Ecto neural progenitor cell (in vitro differentiated cells): ENCODE data around the gene GPR85.
"Not testable (repeated sequence)": the region's sequence is repeated elsewhere in the genome, so short reads cannot be mapped to it uniquely, and the experiment has no call there.

ENCODE experiments used
- DNase-seq: peaks from one replicate; pipeline ENCODE4 v3.0.0-alpha.2; 2018; ENCODE audit warnings: low spot score

Gene GPR85

DNA sequence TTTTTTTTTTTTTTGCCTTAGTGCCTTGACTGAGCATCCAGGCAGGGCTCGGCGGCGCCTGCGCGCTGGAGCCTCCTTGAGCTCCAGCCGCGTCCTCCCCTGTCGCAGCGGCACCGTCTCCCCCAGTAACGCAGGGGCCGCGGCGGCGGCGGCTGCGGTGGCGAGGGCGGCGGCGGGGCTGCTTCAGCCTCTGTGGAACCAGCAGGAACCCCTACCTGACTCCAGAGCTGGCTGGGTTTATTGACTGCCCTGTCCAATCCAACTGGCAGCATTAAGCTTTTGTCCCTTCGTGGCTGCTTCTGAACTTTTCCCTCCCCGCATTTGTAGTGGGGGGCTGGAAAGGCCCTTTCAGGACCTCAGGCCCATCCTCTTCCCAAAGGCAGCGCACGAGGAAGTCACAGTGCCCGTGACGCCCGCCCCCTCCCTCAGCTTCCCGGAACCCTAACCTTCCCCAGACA is at the start of gene GPR85:
Gene GPR85 (minus strand): TSS at position 397 of the 458 bp plus-strand sequence. CDS start 2,106 bp downstream, outside the sequence.
- DNase-seq = peak; percentile 87

DNA sequence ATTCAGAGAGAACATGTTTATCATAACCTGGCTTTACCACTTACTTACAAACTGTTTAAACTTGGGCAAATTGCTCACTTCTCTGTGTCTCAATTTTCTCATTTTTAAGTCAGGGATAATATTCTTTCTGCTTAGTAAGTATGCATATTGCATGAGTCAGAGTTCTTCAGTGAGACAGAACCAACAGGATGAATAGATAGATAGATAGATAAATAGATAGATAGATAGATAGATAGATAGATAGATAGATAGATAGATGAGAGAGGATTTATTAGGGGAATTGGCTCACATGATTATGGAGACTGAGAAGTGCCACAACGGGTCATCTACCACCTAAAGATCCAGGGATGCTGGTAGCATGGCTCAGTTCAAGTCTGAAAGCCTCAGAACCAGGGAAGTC is 47.4 kb upstream of the GPR85 start:
- no peak for DNase-seq

- DNase-seq = no peak
Observed at GRCh38 chr7:113131367-113131766, 44.7 kb upstream of the GPR85 start.

- no peak for DNase-seq
Observed at GRCh38 chr7:113128031-113128430, 41.4 kb upstream of the GPR85 start.

DNA sequence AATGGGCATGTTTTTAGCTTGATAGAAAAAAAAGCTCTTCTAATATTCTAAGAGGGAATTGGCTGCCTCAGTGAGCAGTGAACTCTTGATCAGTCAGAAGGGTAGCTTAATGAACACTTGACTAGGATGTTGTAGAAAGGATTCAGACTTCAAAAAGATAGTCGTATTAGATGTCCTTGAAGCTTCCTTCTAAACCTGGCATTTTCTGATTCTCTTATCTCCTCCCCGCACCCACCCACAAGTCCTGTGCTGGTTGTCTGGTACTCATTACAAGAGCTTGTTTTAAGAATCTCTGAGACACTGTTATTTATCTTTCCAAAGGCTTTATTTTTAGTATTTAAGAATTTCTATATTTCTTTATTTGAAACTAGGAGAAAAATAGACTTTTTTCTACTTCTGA is 39.1 kb upstream of the GPR85 start:
- DNase-seq = no peak

DNA sequence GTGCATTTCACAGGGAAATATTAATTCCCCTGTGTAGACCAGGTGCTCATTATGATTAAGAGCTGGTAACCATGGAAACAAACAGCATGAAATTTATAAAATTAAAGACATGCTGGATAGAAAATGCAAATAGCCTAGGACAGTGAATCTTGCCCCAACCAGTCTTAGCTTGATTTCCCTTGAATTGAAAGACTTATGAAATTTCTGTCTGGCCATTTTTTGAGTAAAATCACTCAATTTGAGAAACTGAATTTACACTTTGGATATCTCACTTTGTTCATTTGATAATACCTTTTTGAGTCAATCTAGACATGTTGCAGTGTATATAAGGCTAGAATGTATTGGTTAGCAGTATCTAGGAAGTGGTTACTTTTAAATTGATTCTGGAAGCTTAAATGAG is 36.1 kb upstream of the GPR85 start:
- no peak for DNase-seq

DNA sequence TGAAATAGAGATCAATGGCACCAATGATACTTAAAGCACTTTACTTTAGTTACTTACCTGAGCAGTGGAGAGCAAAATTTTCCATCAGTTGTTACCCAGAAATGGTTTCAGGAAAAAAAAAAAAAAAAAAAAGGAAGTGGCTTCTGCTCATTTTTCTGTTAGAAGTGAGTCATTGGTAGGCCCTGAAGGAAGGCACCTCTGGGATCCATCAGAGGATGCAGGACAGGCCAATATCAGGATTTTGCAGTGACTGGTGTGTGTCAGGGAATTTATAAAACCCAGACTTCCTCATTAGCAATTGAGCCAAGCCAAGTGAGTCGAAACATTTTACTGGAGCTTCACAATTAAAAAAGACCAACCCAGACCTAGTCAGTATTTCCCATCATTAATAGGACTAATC is 34.0 kb upstream of the GPR85 start:
- no peak for DNase-seq

GRCh38 chr7:113119429-113119828 is 32.8 kb upstream of the GPR85 start:
- no peak for DNase-seq

DNA sequence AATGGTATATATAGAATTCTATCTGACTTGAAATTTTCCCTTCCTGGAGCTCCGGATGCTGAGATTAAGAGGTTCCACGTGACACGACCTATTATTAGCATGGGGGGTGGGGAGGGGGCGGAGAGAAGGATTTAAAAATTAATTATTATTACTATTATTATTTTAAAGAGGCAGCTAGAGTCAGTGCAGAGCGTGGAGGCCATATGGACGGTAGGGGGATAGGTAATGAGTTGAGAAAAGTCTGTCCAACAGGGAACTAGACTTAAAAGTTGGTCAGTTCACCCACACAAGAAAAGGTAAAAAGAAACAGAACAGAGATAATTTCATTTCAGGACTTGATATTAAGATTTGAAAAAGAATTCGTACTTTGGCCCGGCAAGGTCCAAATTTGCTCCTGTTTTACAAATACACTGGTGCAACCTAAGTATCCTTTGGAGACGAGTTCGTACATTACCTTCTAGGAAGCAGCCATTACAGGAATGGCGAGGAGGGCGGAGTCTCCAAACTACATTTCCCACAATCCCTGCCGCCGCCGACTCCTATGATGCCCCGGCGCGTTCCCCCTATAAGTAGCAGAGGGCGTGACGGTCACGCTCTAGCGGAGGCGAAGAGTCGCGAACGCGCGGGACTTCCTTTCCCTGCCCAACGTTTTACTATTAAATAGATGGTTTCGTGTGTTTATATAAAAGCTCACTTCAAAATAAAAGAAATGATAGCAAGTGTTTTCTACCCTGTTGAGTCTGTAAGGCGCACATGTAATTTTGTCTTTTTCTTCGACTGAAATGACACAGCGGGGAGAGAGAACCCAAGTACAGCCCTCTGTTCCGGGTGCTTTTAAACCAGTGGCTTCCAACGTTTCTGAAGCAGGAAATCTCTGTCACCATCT is 31.7 kb upstream of the GPR85 start, which contains the start of gene SMIM30:
Gene SMIM30 (minus strand): TSS at position 481 of the 886 bp plus-strand sequence. CDS start 976 bp downstream, outside the sequence.
- DNase-seq = peak; percentile 88

DNA sequence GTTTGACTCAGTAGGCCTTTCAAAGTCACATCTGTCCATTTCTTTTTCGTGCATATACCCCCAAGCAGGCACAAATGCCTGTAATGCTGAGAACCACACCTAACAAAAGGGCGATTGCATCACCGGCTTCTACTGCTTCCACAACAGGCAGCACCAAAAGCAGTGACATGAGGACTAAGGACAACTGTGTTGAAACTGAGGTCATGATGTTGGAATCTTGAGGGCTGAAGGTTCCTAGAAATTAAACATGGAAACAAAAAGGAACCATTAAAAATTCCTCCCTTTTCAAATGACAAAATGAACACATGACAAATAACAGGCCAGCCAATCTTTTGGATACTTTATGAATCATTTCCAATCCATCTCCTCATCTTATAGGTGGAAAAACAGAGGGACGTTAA is 30.7 kb upstream of the GPR85 start:
- DNase-seq = not testable (repeated sequence)

DNA sequence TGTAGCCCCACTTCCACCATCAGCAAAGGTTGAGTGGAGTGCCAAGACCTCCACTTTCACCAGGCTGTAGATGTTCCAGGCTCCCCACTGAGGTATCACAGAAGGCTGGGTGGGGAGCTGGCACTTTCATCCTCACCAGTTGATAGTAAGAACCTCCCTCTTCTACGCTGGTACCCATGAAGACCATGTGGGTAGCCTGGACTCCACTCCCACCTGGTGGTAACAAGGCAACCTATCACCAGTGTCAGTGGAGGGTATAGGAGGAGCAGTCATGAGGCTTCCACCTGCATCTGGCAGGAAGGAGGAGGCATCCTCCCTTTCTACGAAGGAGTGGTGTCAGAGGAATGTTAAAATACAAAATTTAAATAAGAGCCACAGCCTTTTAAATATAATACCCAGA is 27.3 kb upstream of the GPR85 start:
- no peak for DNase-seq

- no peak for DNase-seq
Observed at GRCh38 chr7:113109718-113110117, 23.1 kb upstream of the GPR85 start.

DNA sequence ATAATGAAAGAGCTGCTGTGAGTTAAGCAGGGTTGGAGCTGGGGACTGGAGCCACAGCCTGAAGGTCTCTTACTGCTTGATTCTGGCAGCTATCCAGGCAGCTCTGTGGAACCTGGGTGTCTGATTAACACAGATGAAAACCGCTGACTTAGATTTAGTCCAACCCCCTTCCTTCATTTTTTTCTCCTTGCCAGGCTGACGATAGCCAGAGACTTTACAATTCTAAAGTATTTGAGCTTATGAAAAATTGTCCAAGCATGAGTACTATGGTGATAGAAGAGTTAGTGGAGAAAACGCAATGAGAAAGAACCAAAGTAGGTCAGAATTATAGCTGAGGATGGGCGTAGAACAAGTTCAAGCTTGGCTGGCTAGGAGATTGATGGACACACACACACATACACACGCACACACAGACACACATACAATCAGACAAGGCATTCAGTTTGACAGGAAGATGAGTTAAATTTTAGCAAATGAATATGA is 13.5 kb upstream of the GPR85 start:
- DNase-seq = no peak

GRCh38 chr7:113099284-113099919 is 12.8 kb upstream of the GPR85 start:
- no peak for DNase-seq

GRCh38 chr7:113094517-113095249 is 8.1 kb upstream of the GPR85 start:
- DNase-seq = no peak

DNA sequence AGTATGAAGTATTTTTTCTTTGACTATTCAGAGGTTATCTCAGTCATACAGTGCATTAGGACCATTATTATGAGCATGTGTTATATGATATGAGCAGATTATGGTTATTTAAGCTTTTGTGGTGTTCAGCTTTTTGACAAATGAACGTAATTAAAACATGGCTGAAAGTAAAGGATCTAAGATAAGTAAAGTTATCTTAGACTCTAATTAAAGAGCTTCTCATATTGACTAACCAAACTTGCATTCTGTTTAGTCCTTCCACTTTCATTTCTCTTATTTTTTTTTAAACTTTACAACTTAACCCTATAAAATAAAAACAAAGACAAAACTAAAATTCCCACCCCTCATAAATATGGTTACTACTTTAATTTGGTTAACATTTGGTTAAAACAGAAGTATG is 6.9 kb upstream of the GPR85 start:
- DNase-seq = no peak

GRCh38 chr7:113092762-113093161 is 6.1 kb upstream of the GPR85 start:
- no peak for DNase-seq

GRCh38 chr7:113087071-113087998 is 708 bp upstream of the GPR85 start:
- DNase-seq = no peak

GRCh38 chr7:113085781-113086390 is 741 bp downstream of the GPR85 start:
- DNase-seq = no peak

GRCh38 chr7:113084496-113085172 is 2.0 kb downstream of the GPR85 start:
- DNase-seq = no peak
